ENCODE data around the gene RASAL2. TPM values are rescaled to one million over a fixed set of nuclear protein-coding genes. Genes with fewer than 3 reads are reported as not detected.

The RASAL2 gene
- total RNA-seq, 2 experiments from 2014 or later: not detected

DNA sequence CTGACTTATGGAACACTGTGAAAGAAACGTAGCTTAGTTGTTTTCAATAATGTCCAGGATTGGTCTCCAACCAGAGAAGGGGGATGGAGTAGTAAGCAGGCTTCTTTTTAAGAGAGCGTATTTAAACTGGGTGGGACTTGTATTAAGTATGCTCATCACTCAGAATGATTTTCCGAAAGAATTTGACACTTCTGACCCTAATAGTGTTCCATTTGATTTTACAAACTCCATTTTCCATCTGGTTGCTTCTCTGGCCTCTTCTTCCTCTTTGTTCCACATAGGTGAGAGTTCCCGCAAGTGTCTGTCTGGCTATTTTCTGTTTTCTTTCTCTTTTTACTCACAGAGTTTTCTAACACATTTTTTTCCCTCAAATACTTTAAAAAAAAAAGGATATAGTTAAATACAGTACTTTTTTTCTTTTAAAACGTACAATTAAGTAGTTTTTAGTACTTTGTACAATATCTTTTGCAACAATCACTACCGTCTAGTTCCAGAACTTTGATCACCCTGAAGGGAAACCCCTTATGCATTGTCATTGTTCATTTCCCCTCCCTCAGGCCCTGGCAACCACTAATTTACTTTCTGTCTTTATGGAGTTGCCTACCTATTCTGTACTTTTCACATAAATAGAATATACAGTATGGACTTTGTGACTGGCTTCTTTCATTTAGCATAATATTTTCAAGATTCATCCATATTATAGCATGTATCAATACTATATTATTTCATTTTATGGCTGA, 67.0 kb downstream of the RASAL2 start:
- intact Hi-C loops (cut with micrococcal nuclease): no loop called here

DNA sequence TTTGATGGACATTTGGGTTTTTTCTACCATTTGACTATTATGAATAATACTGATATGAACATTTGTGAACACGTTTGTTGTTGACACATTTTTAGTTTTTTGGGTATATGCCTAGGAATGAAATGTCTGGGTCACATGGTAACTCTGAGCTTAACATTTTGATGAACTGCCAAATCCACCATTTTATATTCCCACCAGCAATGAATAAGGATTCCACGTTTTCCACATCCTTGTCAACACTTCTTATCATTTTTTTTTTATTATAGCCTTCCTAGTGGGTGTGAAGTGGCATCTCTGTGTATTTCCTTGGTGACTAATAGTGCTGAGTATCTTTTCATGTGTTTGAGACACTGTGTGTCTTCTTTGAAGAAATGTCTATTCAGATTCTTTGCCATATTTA, 67.6 kb downstream of the RASAL2 start:
- intact Hi-C loops (cut with micrococcal nuclease): no loop called here
- no peak overlapping the region for H3K4me3 Mint-ChIP-seq
- no peak overlapping the region for H3K27ac Mint-ChIP-seq
- H3K36me3 Mint-ChIP-seq (ENCODE audit: low read depth): no peaks in the 10 kb centered on the region
- no peak for DNase-seq
- no peaks in the 10 kb centered on the region for H3K27me3 Mint-ChIP-seq
- POLR2A ChIA-PET: no interaction called here
- H3K4me1 Mint-ChIP-seq (ENCODE audit: low read depth): no peaks in the 10 kb centered on the region
- no peak for ATAC-seq
- TF ChIP-seq, protein P1, sequence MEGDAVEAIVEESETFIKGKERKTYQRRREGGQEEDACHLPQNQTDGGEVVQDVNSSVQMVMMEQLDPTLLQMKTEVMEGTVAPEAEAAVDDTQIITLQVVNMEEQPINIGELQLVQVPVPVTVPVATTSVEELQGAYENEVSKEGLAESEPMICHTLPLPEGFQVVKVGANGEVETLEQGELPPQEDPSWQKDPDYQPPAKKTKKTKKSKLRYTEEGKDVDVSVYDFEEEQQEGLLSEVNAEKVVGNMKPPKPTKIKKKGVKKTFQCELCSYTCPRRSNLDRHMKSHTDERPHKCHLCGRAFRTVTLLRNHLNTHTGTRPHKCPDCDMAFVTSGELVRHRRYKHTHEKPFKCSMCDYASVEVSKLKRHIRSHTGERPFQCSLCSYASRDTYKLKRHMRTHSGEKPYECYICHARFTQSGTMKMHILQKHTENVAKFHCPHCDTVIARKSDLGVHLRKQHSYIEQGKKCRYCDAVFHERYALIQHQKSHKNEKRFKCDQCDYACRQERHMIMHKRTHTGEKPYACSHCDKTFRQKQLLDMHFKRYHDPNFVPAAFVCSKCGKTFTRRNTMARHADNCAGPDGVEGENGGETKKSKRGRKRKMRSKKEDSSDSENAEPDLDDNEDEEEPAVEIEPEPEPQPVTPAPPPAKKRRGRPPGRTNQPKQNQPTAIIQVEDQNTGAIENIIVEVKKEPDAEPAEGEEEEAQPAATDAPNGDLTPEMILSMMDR (IDR thresholded peaks at IDR 0.05): no peak
- CTCF ChIA-PET: no interaction called here
- H3K9me3 Mint-ChIP-seq: no peaks in the 10 kb centered on the region

More for the DNA sequence above, 67.0 kb downstream of the RASAL2 start:
- Mint-ChIP-seq H3K4me3 (no peak overlapping the region), H3K27me3 (no peaks in the 10 kb centered on the region), H3K9me3 (no peaks in the 10 kb centered on the region), H3K27ac (no peak overlapping the region), H3K36me3 (ENCODE audit: low read depth) (no peaks in the 10 kb centered on the region), H3K4me1 (ENCODE audit: low read depth) (no peaks in the 10 kb centered on the region)
- ChIA-PET CTCF (no interaction called here), POLR2A (no interaction called here)
- no peak for ATAC-seq
- no peak for DNase-seq
- TF ChIP-seq, protein P1 (IDR thresholded peaks at IDR 0.05): no peak

DNA sequence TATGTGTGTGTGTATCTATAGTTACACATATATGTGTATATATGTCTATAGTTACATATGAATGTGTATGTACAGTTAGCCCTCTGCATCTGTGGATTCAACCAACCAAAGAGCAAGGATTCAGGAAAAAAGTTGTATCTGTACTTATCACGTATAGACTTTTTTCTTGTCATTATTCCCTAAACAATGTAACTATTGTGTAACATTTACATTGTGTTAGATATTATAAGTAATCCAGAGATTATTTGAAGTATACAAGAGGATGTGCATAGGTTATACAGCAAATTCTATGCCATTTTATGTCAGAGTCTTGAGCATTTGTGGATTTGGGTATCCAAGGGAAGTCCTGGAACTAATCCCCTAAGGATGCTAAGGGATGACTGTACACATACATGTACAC, 71.3 kb downstream of the RASAL2 start:
- Mint-ChIP-seq H3K27me3 (no peaks in the 10 kb centered on the region), H3K9me3 (no peaks in the 10 kb centered on the region), H3K4me1 (ENCODE audit: low read depth) (no peaks in the 10 kb centered on the region), H3K4me3 (no peak overlapping the region), H3K36me3 (ENCODE audit: low read depth) (no peaks in the 10 kb centered on the region), H3K27ac (no peak overlapping the region)
- POLR2A ChIA-PET: no interaction called here
- ATAC-seq (no peak), DNase-seq (no peak)
- TF ChIP-seq, protein P1 (IDR thresholded peaks at IDR 0.05): no peak
- CTCF ChIA-PET: no interaction called here
- intact Hi-C loops (cut with micrococcal nuclease): no loop called here

GRCh38 chr1:178166429-178167024, 72.6 kb downstream of the RASAL2 start:
- ATAC-seq: no peak
- ChIA-PET POLR2A (no interaction called here), CTCF (no interaction called here)
- TF ChIP-seq, protein P1 (IDR thresholded peaks at IDR 0.05): no peak
- Mint-ChIP-seq H3K4me1 (ENCODE audit: low read depth) (no peaks in the 10 kb centered on the region), H3K4me3 (no peak overlapping the region), H3K27ac (no peak overlapping the region), H3K36me3 (ENCODE audit: low read depth) (no peaks in the 10 kb centered on the region), H3K27me3 (no peaks in the 10 kb centered on the region), H3K9me3 (no peaks in the 10 kb centered on the region)
- DNase-seq: no peak
- intact Hi-C loops (cut with micrococcal nuclease): no loop called here

DNA sequence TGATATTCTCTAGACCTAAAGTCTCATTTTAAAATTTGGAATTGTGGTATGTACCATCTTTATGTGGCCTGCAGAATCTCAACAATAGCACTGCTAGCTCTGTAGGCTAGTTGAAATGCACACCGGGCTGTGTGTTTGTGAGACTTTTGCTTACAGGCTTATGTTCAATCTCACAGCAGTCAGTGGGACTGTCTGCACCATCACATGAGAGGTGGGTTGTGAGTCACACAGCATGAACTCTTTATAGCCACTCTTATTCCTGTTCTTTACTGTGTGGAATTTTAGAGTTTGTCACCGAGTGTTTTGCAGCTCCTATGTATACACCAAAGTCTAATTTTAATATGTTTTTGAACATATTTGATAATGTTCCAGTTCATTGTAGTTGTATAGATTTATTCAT, 74.6 kb downstream of the RASAL2 start:
- POLR2A ChIA-PET: no interaction called here
- intact Hi-C loops (cut with micrococcal nuclease): no loop called here
- CTCF ChIA-PET: no interaction called here

More for the DNA sequence above, 74.6 kb downstream of the RASAL2 start:
- Mint-ChIP-seq H3K4me3 (no peak overlapping the region), H3K27me3 (no peaks in the 10 kb centered on the region), H3K36me3 (ENCODE audit: low read depth) (no peaks in the 10 kb centered on the region), H3K4me1 (ENCODE audit: low read depth) (no peaks in the 10 kb centered on the region), H3K9me3 (no peaks in the 10 kb centered on the region), H3K27ac (no peak overlapping the region)
- ATAC-seq: no peak
- DNase-seq: no peak
- TF ChIP-seq, protein P1 (IDR thresholded peaks at IDR 0.05): no peak

Measured in activated CD8-positive, alpha-beta T cell treated with anti-CD3 and anti-CD28 coated beads for 36 hours (primary cell).